ENCODE results near the gene ZNF200. TPM values are rescaled to one million over a fixed set of nuclear protein-coding genes. Genes with fewer than 3 reads are reported as not detected.

The ZNF200 gene
- total and polyA plus RNA-seq, 2 of the 13 experiments (the other 11 are each of a cell fraction or from before 2014, with no cell fraction given) = 3.5 to 16.5 TPM

DNA sequence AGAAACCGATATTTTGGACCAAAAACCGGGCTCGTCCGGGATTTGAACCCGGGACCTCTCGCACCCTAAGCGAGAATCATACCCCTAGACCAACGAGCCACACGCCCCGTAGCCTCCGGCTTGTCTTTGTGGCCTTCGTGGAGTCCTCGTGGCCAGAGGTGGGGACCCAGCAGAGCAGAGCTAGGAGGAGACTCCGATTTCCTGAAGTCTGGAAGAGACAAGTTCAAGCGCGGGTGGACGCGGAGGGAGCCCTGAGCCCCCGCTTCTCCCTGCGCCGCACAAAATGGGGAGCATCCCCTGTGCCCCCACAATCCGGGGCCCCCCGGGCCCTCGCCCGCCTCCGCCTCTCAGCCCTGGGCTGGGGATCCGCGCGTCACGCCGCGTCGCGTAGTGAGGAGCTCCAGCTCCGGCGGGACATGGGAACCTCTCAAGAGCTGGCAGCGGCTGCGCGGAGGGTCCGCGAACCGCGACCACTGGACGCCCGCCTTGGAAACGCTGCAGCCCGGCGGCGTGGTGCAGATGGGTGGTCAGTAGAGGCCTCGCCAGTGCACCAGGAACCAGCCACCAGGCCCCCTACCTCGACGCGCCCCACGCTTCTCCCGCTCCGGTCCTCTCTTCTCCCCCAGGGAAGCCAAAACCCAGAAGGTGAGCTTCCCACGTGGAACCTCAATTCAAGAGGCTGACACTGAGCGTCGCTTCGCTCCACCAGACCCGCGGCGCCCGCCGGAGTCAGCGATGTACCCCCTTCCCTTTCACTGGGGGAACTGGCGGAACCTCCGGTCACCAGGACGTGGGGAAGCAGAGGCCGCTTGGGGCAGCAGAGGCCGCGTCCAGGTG lies 52.1 kb downstream of the ZNF200 start (continued):
- TF ChIP-seq ZNF138 (CRISPR knock-in tag; IDR thresholded peaks at IDR 0.05; ENCODE audit: low read depth) (0 out of 2 replicates have a peak, but pooled peaks have one; percentile 42), KLF16 (CRISPR knock-in tag; IDR thresholded peaks at IDR 0.05) (peak in 1 of 2 experiments; percentile 61; a peak in 1 of 4 replicates), ZNF264 (CRISPR knock-in tag; IDR thresholded peaks at IDR 0.05) (0 out of 2 replicates have a peak, but pooled peaks have one; percentile 10), RFXANK (CRISPR knock-in tag; IDR thresholded peaks at IDR 0.05) (peak; percentile 31; the same call in 1 of the 2 replicates), MTA1 (CRISPR knock-in tag; IDR thresholded peaks at IDR 0.05; ENCODE audit: borderline replicate concordance) (no peak; the same call in 1 of the 2 replicates), ETV5 (CRISPR knock-in tag; IDR thresholded peaks at IDR 0.05; ENCODE audit: borderline replicate concordance) (peak; percentile 36; the same call in 1 of the 2 replicates), ZNF766 (CRISPR knock-in tag; IDR thresholded peaks at IDR 0.05; ENCODE audit: borderline replicate concordance) (0 out of 2 replicates have a peak, but pooled peaks have one; percentile 38), ZNF749 (CRISPR knock-in tag; IDR thresholded peaks at IDR 0.05; ENCODE audit: borderline replicate concordance) (no peak), THAP11 (CRISPR knock-in tag; IDR thresholded peaks at IDR 0.05) (peak; percentile 75), AKNA (CRISPR knock-in tag; IDR thresholded peaks at IDR 0.05; ENCODE audit: borderline replicate concordance) (no peak), ZNF30 (CRISPR knock-in tag; IDR thresholded peaks at IDR 0.05) (no peak), NR2F6 (IDR thresholded peaks at IDR 0.05) (0 out of 2 replicates have a peak, but pooled peaks have one; percentile 23), NR2F6 (CRISPR knock-in tag; IDR thresholded peaks at IDR 0.05) (0 out of 2 replicates have a peak, but pooled peaks have one; percentile 33), TFDP2 (CRISPR knock-in tag; IDR thresholded peaks at IDR 0.05) (peak; percentile 39; the same call in 1 of the 2 replicates), TFDP1 (CRISPR knock-in tag; IDR thresholded peaks at IDR 0.05; ENCODE audit: borderline replicate concordance) (peak; percentile 35; the same call in 1 of the 2 replicates)
- TF ChIP-seq, protein P1, sequence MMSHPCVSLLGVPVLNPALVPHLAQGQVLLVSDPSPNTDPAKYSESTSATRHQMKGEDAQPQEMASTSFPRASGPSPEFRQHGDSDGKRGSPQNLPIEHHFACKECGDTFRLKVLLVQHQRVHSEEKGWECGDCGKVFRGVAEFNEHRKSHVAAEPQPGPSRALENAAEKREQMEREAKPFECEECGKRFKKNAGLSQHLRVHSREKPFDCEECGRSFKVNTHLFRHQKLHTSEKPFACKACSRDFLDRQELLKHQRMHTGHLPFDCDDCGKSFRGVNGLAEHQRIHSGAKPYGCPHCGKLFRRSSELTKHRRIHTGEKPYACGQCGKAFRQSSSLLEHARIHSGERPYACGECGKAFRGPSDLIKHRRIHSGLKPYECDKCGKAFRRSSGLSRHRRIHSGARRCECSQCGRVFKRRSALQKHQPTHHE (CRISPR knock-in tag; IDR thresholded peaks at IDR 0.05; ENCODE audit: borderline replicate concordance) = 0 out of 2 replicates have a peak, but pooled peaks have one; percentile 53
- TF ChIP-seq, protein P2, sequence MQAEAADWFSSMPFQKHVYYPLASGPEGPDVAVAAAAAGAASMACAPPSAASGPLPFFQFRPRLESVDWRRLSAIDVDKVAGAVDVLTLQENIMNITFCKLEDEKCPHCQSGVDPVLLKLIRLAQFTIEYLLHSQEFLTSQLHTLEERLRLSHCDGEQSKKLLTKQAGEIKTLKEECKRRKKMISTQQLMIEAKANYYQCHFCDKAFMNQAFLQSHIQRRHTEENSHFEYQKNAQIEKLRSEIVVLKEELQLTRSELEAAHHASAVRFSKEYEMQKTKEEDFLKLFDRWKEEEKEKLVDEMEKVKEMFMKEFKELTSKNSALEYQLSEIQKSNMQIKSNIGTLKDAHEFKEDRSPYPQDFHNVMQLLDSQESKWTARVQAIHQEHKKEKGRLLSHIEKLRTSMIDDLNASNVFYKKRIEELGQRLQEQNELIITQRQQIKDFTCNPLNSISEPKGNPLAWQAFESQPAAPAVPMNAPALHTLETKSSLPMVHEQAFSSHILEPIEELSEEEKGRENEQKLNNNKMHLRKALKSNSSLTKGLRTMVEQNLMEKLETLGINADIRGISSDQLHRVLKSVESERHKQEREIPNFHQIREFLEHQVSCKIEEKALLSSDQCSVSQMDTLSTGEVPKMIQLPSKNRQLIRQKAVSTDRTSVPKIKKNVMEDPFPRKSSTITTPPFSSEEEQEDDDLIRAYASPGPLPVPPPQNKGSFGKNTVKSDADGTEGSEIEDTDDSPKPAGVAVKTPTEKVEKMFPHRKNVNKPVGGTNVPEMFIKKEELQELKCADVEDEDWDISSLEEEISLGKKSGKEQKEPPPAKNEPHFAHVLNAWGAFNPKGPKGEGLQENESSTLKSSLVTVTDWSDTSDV (CRISPR knock-in tag; IDR thresholded peaks at IDR 0.05) = no peak; the same call in 1 of the 2 replicates

Data from HepG2 (cell line).